Measurements from ENCODE around the gene GPC1. TPM values are rescaled to one million over a fixed set of nuclear protein-coding genes. Genes with fewer than 3 reads are reported as not detected.

GPC1 gene
- total RNA-seq, 1 donor from 2014 or later, result 123 TPM

- intact Hi-C loops (cut with DNase I), result no loop called here
- Histone ChIP-seq H3K27me3 (no peaks in the 10 kb centered on the region), H3K9me3 (no peaks in the 10 kb centered on the region), H3K4me3 (no peak overlapping the region), H3K27ac (no peak overlapping the region), H3K4me1 (no peaks in the 10 kb centered on the region), H3K36me3 (peaks cover 14 to 27% of the 10 kb centered on the region in 2 donors)
- TF ChIP-seq CTCF (IDR thresholded peaks at IDR 0.05), result no peak
- DNase-seq (ENCODE audit: low spot score in 2 of 2), result no peak
These were observed 65.3 kb downstream of the GPC1 start for GRCh38 chr2:240500561-240501423.

DNA sequence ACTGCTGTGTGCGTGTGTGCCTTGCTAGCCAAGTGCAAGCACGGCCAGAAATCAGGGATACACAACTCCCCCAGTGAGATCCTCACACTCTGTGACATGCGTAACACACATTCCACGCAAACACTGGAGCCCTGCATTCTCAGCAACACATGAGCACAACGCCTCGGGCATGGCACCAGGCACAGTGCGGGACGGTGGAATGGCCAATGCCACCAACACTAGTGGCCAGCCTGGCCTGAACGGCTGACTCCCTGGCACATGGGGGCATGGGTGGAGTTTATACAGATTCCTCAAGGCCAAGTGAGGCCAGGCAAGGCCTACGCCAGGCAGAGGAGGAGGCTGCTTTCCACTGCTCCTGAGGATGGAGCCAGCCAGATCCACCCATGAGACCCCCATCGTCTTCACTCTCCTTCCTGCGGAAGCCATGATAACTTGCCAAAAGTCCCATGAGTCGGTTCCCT is 66.1 kb downstream of the GPC1 start:
- Histone ChIP-seq H3K4me1 (no peaks in the 10 kb centered on the region), H3K9me3 (no peaks in the 10 kb centered on the region), H3K27ac (no peak overlapping the region), H3K27me3 (no peaks in the 10 kb centered on the region), H3K4me3 (no peak overlapping the region), H3K36me3 (peaks cover 14 to 24% of the 10 kb centered on the region in 2 donors)
- intact Hi-C loops (cut with DNase I), result no loop called here
- no peak for DNase-seq (ENCODE audit: low spot score in 2 of 2)
- no peak for TF ChIP-seq CTCF (IDR thresholded peaks at IDR 0.05)

- Histone ChIP-seq H3K4me3 (no peak overlapping the region), H3K4me1 (no peaks in the 10 kb centered on the region), H3K27ac (no peak overlapping the region), H3K27me3 (no peaks in the 10 kb centered on the region), H3K9me3 (no peaks in the 10 kb centered on the region), H3K36me3 (peaks cover 14 to 20% of the 10 kb centered on the region in 2 donors)
- DNase-seq (ENCODE audit: low spot score in 2 of 2), result no peak
- intact Hi-C loops (cut with DNase I), result no loop called here
- no peak for TF ChIP-seq CTCF (IDR thresholded peaks at IDR 0.05)
These were observed 66.6 kb downstream of the GPC1 start for GRCh38 chr2:240502059-240502429.

GRCh38 chr2:240502430-240503121 is 67.1 kb downstream of the GPC1 start:
- Histone ChIP-seq H3K4me3 (no peak overlapping the region), H3K27me3 (no peaks in the 10 kb centered on the region), H3K9me3 (no peaks in the 10 kb centered on the region), H3K4me1 (no peaks in the 10 kb centered on the region), H3K27ac (no peak overlapping the region), H3K36me3 (peaks cover 14 to 18% of the 10 kb centered on the region in 2 donors)
- intact Hi-C loops (cut with DNase I), result no loop called here
- TF ChIP-seq CTCF (IDR thresholded peaks at IDR 0.05), result no peak
- DNase-seq (ENCODE audit: low spot score in 2 of 2), result no peak

DNA sequence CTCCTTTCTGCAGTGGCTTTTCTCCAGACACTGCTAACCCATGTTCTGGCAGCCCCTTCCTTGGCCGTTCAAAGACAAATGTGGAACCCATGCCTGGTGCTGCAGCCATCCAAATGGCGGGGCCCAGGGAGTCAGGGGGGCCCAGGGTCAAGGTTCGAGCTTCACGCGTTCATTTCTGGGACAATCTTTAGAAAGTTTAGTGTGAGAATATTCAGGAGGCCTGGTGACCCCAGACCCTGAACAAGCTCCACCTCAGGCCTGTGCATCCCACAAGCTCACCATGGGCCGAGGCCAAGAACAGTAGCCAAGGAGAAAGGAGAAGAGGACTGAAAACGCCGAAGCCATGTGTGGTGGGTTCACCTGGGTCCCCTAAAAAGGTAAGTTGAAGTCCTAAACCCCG is 67.9 kb downstream of the GPC1 start:
- no peaks in the 10 kb centered on the region for H3K27me3 ChIP-seq
- peaks cover 11 to 18% of the 10 kb centered on the region in 2 donors for H3K36me3 ChIP-seq
- no peak for TF ChIP-seq CTCF (IDR thresholded peaks at IDR 0.05)
- no peak for DNase-seq (ENCODE audit: low spot score in 2 of 2)
- H3K4me3 ChIP-seq, result no peak overlapping the region
- no peaks in the 10 kb centered on the region for H3K9me3 ChIP-seq
- H3K27ac ChIP-seq, result no peak overlapping the region
- intact Hi-C loops (cut with DNase I), result no loop called here
- no peaks in the 10 kb centered on the region for H3K4me1 ChIP-seq
